IMR-90 (cell line): ENCODE measurements around the gene MPZL2. TPM values are rescaled to one million over a fixed set of nuclear protein-coding genes. Genes with fewer than 3 reads are reported as not detected.

Source experiments
- ATAC-seq: fragments of 200-7000 bp; cut with Tn5 transposase; 2 replicates; pipeline ENCODE4 v1.9.1; 2020; ENCODE audit warnings: low read depth, mild to moderate bottlenecking, moderate library complexity
- BruUV-seq: library from RNA; stranded (reverse); fragments of 400-500 nt; replicated peaks from 2 replicates; lab custom pipeline; 2021; lab: Mats Ljungman, UMichigan
- CTCF ChIA-PET: fragments of 300-600 bp; formaldehyde crosslinking; extraction: SDS; loops from one replicate; lab custom pipeline; 2021; ENCODE audit warnings: antibody characterized with exemption; lab: Yijun Ruan, JAX
- POLR2A ChIA-PET: fragments of 300-600 bp; sonication (Branson Sonifier 250); formaldehyde crosslinking; loops from one replicate; lab custom pipeline; 2022; ENCODE audit warnings: antibody characterized with exemption; ENCODE audit not compliant: unreplicated experiment; lab: Charles Lee
- DNase-seq: peaks from one replicate; pipeline ENCODE4 v3.0.0; 2013
- H2AFZ ChIP-seq: replicated peaks from 2 replicates; pipeline ENCODE3; 2013; ENCODE audit warnings: low read length, mild to moderate bottlenecking; ENCODE audit not compliant: poor library complexity
- H2AK5ac ChIP-seq: 2 replicates; pipeline ENCODE4 v1.6.1; 2013; ENCODE audit warnings: low read depth, low read length, inconsistent platforms
- H2AK9ac ChIP-seq: replicated peaks from 2 replicates; pipeline ENCODE3; 2013; ENCODE audit warnings: mild to moderate bottlenecking, low read depth, low read length, moderate library complexity; ENCODE audit not compliant: poor library complexity
- H2BK120ac ChIP-seq: 2 replicates; pipeline ENCODE4 v1.6.1; 2013; ENCODE audit warnings: low read depth, low read length, inconsistent platforms
- H2BK15ac ChIP-seq: 3 replicates; pipeline ENCODE4 v1.6.1; 2013; ENCODE audit warnings: low read depth, low read length, inconsistent platforms
- H2BK20ac ChIP-seq: 2 replicates; pipeline ENCODE4 v1.6.1; 2013; ENCODE audit warnings: low read depth, mild to moderate bottlenecking, inconsistent platforms, low read length, moderate library complexity
- H2BK5ac ChIP-seq: 2 replicates; pipeline ENCODE4 v1.6.1; 2013; ENCODE audit warnings: mild to moderate bottlenecking, low read depth, low read length, inconsistent platforms; ENCODE audit not compliant: poor library complexity, severe bottlenecking
- H3K14ac ChIP-seq: replicated peaks from 2 replicates; pipeline ENCODE4 v1.6.1; 2013; ENCODE audit warnings: low read depth, low read length, inconsistent platforms
- H3K18ac ChIP-seq: 2 replicates; pipeline ENCODE4 v1.6.1; 2013; ENCODE audit warnings: low read depth, low read length, control low read depth
- H3K23ac ChIP-seq: 2 replicates; pipeline ENCODE4 v1.6.1; 2013; ENCODE audit warnings: low read depth, low read length, inconsistent platforms
- H3K27ac ChIP-seq: 2 replicates; pipeline ENCODE4 v1.5.1; 2013; ENCODE audit warnings: mild to moderate bottlenecking, control low read depth, low read length; ENCODE audit not compliant: insufficient read depth
- H3K27me3 ChIP-seq: 2 replicates; pipeline ENCODE4 v1.6.1; 2013; ENCODE audit warnings: low read length; ENCODE audit not compliant: control insufficient read depth, insufficient read depth
- H3K36me3 ChIP-seq: 2 replicates; pipeline ENCODE4 v1.6.1; 2013; ENCODE audit warnings: low read length, mixed read lengths; ENCODE audit not compliant: control insufficient read depth, insufficient read depth
- H3K4ac ChIP-seq: 2 replicates; pipeline ENCODE4 v1.6.1; 2013; ENCODE audit warnings: low read depth, low read length, inconsistent platforms
- H3K4me1 ChIP-seq: 2 replicates; pipeline ENCODE4 v1.6.1; 2013; ENCODE audit warnings: low read length, mixed read lengths; ENCODE audit not compliant: control insufficient read depth, insufficient read depth
- H3K4me2 ChIP-seq: 2 replicates; pipeline ENCODE4 v1.6.1; 2013; ENCODE audit warnings: low read depth, mild to moderate bottlenecking, control low read depth, low read length, moderate library complexity
- H3K4me3 ChIP-seq: 2 replicates; pipeline ENCODE4 v1.5.1; 2013; ENCODE audit warnings: low read depth, mild to moderate bottlenecking, control low read depth, low read length, moderate library complexity; ENCODE audit not compliant: insufficient read depth
- H3K56ac ChIP-seq: 2 replicates; pipeline ENCODE4 v1.6.1; 2013; ENCODE audit warnings: low read length, inconsistent platforms; ENCODE audit not compliant: insufficient read depth; ENCODE audit errors: extremely low read depth
- H3K79me1 ChIP-seq, 2 experiments: 2 replicates each; pipeline ENCODE4 v1.6.1; 2013; ENCODE audit warnings: low read length in 2 of 2, inconsistent platforms in 1 of 2, low read depth in 1 of 2
- H3K9ac ChIP-seq: 2 replicates; pipeline ENCODE4 v1.6.1; 2013; ENCODE audit warnings: low read depth, low read length, control low read depth
- H3K9me1 ChIP-seq: 2 replicates; pipeline ENCODE4 v1.6.1; 2013; ENCODE audit warnings: low read length, inconsistent platforms; ENCODE audit not compliant: insufficient read depth
- H3K9me3 ChIP-seq: 2 replicates; pipeline ENCODE4 v1.6.1; 2013; ENCODE audit warnings: low read length; ENCODE audit not compliant: control insufficient read depth, insufficient read depth
- H4K20me1 ChIP-seq: 2 replicates; pipeline ENCODE4 v1.6.1; 2013; ENCODE audit warnings: low read length, inconsistent platforms; ENCODE audit not compliant: insufficient read depth
- H4K5ac ChIP-seq: 2 replicates; pipeline ENCODE4 v1.6.1; 2013; ENCODE audit warnings: mild to moderate bottlenecking, low read depth, low read length, control low read depth
- H4K8ac ChIP-seq, 2 experiments: 2 replicates each; pipeline ENCODE4 v1.6.1; 2013; ENCODE audit warnings: low read depth in 2 of 2, low read length in 2 of 2, control low read depth in 1 of 2, inconsistent platforms in 1 of 2
- H4K91ac ChIP-seq: 2 replicates; pipeline ENCODE4 v1.6.1; 2013; ENCODE audit warnings: low read depth, low read length, inconsistent platforms; ENCODE audit not compliant: insufficient read depth
- NFE2L2 ChIP-seq: fragments of 150-350 bp; IDR thresholded peaks from 2 replicates; pipeline ENCODE4 v1.6.1; 2016; ENCODE audit warnings: low read depth, mild to moderate bottlenecking, low read length
- RFX5 ChIP-seq: IDR thresholded peaks from 2 replicates; pipeline ENCODE4 v1.8.0; 2012; ENCODE audit warnings: low read depth, mild to moderate bottlenecking, low read length, moderate library complexity
- WGBS, 2 experiments: methylation state at CpG; one replicate each; pipeline versions ENCODE4 v1.1.5 to v1.1.7; 2013; ENCODE audit warnings: missing lambda C conversion rate in 2 of 2; ENCODE audit not compliant: insufficient read length in 1 of 2; ENCODE audit errors: extremely low coverage in 2 of 2; 5-methylcytosine and 5-hydroxymethylcytosine counted together
- dilution Hi-C: fragments of 300-500 bp; cut with HindIII; formaldehyde crosslinking; loops from one replicate; pipeline ENCODE4 v1.14.3; 2018; ENCODE audit warnings: low sequenced_read_pairs; ENCODE audit not compliant: unreplicated experiment
- in situ Hi-C: fragments of 300-500 bp; cut with MboI; formaldehyde crosslinking; loops from 3 replicates; pipeline ENCODE4 v1.14.3; 2019; ENCODE audit warnings: low sequenced_read_pairs, inconsistent platforms, mixed read lengths
- intact Hi-C: fragments of 100-400 bp; cut with micrococcal nuclease; formaldehyde crosslinking; loops from 2 replicates; pipeline ENCODE4 v1.10.0; 2022
- polyA plus RNA-seq, 3 experiments: library from polyadenylated mRNA; depleted of rRNA; stranded (reverse); fragments of >200 nt; gene quantifications; 2 replicates each; pipeline ENCODE4 v1.2.3, GENCODE V29; 2012; ENCODE audit warnings: low replicate concordance in 1 of 3
- total RNA-seq: library from RNA; depleted of rRNA; stranded (reverse); fragments of >200 nt; gene quantifications from 2 replicates; pipeline ENCODE4 v1.2.3, GENCODE V29; 2012

MPZL2 gene
- total and polyA plus RNA-seq, 2 of the 4 experiments (the other 2 are of a cell fraction): not detected

GRCh38 chr11:118223992-118224391 is 40.1 kb downstream of the MPZL2 start:
- Histone ChIP-seq H4K20me1 (no peaks in the 10 kb centered on the region), H2AFZ (no peak overlapping the region), H3K9me3 (no peaks in the 10 kb centered on the region), H2BK120ac (no peak overlapping the region), H3K79me1 (no peaks in the 10 kb centered on the region), H3K4ac (no peak overlapping the region), H3K4me1 (no peaks in the 10 kb centered on the region), H4K8ac (no peak overlapping the region), H4K91ac (no peak overlapping the region), H2AK9ac (no peak overlapping the region), H3K9me1 (no peaks in the 10 kb centered on the region), H3K23ac (no peak overlapping the region), H3K4me2 (no peak overlapping the region), H3K14ac (no peak overlapping the region), H3K4me3 (no peak overlapping the region), H2BK5ac (no peak overlapping the region), H4K5ac (no peak overlapping the region), H3K56ac (no peak overlapping the region), H2AK5ac (no peak overlapping the region), H3K18ac (no peak overlapping the region), H3K27ac (no peak overlapping the region), H3K9ac (no peak overlapping the region), H2BK20ac (no peak overlapping the region), H3K36me3 (no peaks in the 10 kb centered on the region), H3K27me3 (no peaks in the 10 kb centered on the region; the same call in 1 of the 2 replicates), H2BK15ac (no peak overlapping the region)
- ChIA-PET POLR2A (no interaction called here), CTCF (no interaction called here)
- dilution Hi-C loops: no loop called here
- 67% methylated on average over 1 of the region's 6 CpGs; no CpG with 5 or more reads in 1 of the 2 experiments for WGBS, 2 experiments
- TF ChIP-seq NFE2L2 (no peak), RFX5 (no peak)
- ATAC-seq: no peak
- DNase-seq: no peak
- in situ Hi-C loops: no loop called here
- intact Hi-C loops: no loop called here
- no TSS peak for BruUV-seq
